ENCODE results near the gene RARB.

The RARB gene

GRCh38 chr3:25558121-25558520 lies 130.1 kb downstream of the RARB start:
- H3K27ac ChIP-seq = no peak overlapping the region
- no peak for TF ChIP-seq CTCF (conservative IDR thresholded peaks at IDR 0.05)
- TF ChIP-seq ZFX (IDR thresholded peaks at IDR 0.05) = no peak

- no peak overlapping the region for H3K27ac ChIP-seq
- TF ChIP-seq CTCF (conservative IDR thresholded peaks at IDR 0.05) = no peak
These were observed 130.7 kb downstream of the RARB start for GRCh38 chr3:25558796-25559195.

DNA sequence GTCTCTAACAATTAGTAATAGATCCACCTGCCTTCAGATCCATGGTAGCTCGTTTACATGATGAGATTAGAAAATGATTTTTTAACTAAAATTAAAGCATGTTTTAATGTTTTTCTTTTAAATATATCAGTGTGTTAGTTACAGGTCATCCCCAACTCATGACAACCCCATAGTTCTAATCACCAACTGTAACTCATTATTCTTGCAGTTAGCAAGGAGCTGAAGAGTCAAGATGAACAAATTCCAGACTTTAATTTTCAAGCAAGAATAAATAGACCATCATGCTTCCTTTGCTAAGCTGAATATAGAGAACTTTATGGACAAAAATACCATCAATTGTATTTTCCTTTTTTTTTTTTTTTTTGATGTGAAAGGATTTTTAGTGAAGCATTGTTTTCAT lies 135.5 kb downstream of the RARB start:
- TF ChIP-seq ZFX (IDR thresholded peaks at IDR 0.05) (no peak), CTCF (conservative IDR thresholded peaks at IDR 0.05) (no peak)
- no peak overlapping the region for H3K27ac ChIP-seq

GRCh38 chr3:25564075-25564474 lies 136.0 kb downstream of the RARB start:
- TF ChIP-seq CTCF (conservative IDR thresholded peaks at IDR 0.05) = no peak
- TF ChIP-seq ZFX (IDR thresholded peaks at IDR 0.05) = no peak
- no peak overlapping the region for H3K27ac ChIP-seq

- H3K27ac ChIP-seq = no peak overlapping the region
- TF ChIP-seq CTCF (conservative IDR thresholded peaks at IDR 0.05) (no peak), ZFX (IDR thresholded peaks at IDR 0.05) (no peak)
These were observed 137.7 kb downstream of the RARB start for GRCh38 chr3:25565807-25566206.

GRCh38 chr3:25566358-25566920 lies 138.4 kb downstream of the RARB start:
- no peak for TF ChIP-seq CTCF (conservative IDR thresholded peaks at IDR 0.05)
- TF ChIP-seq ZFX (IDR thresholded peaks at IDR 0.05) = no peak
- H3K27ac ChIP-seq = no peak overlapping the region

DNA sequence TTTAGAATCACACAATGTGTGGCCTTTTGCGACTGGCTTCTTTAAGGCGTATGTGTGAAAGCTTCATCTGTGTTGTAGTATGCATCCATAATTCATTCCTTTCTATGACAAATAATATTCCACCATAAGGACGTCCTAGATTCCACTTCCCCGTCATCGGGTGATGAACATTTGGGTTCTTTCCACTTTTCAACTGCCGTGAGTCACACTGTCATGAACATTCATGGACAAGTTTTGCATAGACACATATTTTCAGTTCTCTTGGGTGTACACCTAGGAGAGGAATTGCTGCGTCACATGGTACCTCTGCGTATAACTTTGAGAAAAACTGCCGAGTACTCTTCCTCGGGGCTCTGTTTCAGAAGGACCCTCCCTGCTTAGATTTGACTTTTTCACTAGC lies 139.3 kb downstream of the RARB start:
- no peak for TF ChIP-seq ZFX (IDR thresholded peaks at IDR 0.05)
- TF ChIP-seq CTCF (conservative IDR thresholded peaks at IDR 0.05) = no peak
- H3K27ac ChIP-seq = no peak overlapping the region
